Measurements from ENCODE around the gene KIAA0040.

GRCh38 chr1:175197531-175197930 is 5.0 kb upstream of the KIAA0040 start:
- TF ChIP-seq CTCF (IDR thresholded peaks at IDR 0.05; ENCODE audit: extremely low read depth in 1 of 2, insufficient read depth in 1 of 2, low read depth in 1 of 2, low read length in 2 of 2): no peak
- no peak for TF ChIP-seq EZH2 (IDR thresholded peaks at IDR 0.05; ENCODE audit: borderline replicate concordance, low read depth, low read length, severe bottlenecking)
- peak; percentile 62 for TF ChIP-seq JUN (IDR thresholded peaks at IDR 0.05; ENCODE audit: borderline replicate concordance, insufficient read depth, insufficient read length, low read depth)

Measured in endothelial cell of umbilical vein (primary cell).